Suprapubic skin (tissue), 4 donors: Measurements from ENCODE around the gene UBA7.

ENCODE experiments used
- POLR2A ChIP-seq, 2 donors: fragments of 450-650 bp; IDR thresholded peaks; one replicate each; pipeline ENCODE4 v1.6.1; 2017; ENCODE audit warnings: antibody characterized with exemption in 2 of 2, mild to moderate bottlenecking in 2 of 2, moderate library complexity in 2 of 2
- POLR2AphosphoS5 ChIP-seq, 3 donors: sonication (generic); formaldehyde crosslinking; IDR thresholded peaks; one replicate each; pipeline ENCODE4 v1.6.1; 2017; ENCODE audit warnings: antibody characterized with exemption in 3 of 3
- TF ChIP-seq, protein P1 (sequence below), 2 donors: fragments of 200-600 bp in 1 of 2; fragments of 450-650 bp in 1 of 2; sonication (generic) in 1 of 2; IDR thresholded peaks; one replicate each; pipeline ENCODE4 v1.5.1; 2016 to 2019; ENCODE audit warnings: antibody characterized with exemption in 2 of 2, mild to moderate bottlenecking in 1 of 2, moderate library complexity in 1 of 2

DNA sequence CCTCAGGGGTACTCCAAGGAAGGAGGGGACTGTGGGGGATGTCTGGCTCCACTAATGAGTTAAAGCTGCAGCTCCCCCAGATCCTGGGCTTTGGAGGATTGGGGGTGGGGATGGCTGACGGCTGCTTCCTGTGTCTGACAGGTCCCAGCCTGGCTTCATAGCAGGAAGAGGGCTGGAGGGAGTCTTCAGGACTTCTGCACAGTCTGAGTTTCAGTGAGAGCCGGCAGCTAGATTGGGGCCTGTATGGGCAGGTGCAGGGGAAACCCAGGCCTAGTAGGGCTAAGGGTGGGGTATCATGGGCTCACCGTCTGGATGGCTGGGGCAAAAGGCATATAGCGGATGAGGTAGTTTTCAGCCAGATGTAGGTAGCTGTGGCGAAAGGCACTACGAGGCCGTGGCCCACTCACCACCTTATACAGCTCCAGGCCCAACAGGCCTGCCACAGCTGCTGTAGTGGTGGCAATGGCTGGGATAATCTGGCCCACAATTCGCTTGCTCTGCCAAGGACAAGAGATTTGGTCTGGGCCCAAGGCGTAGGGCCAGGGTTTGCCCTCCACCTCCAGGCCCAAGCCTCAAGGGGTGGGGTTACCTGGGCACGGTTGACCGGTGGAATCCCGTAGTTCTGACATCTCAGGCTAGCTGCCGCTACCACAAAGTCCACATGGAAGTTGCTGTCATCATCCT, 6.2 kb downstream of the UBA7 start:
- TF ChIP-seq, protein P1, sequence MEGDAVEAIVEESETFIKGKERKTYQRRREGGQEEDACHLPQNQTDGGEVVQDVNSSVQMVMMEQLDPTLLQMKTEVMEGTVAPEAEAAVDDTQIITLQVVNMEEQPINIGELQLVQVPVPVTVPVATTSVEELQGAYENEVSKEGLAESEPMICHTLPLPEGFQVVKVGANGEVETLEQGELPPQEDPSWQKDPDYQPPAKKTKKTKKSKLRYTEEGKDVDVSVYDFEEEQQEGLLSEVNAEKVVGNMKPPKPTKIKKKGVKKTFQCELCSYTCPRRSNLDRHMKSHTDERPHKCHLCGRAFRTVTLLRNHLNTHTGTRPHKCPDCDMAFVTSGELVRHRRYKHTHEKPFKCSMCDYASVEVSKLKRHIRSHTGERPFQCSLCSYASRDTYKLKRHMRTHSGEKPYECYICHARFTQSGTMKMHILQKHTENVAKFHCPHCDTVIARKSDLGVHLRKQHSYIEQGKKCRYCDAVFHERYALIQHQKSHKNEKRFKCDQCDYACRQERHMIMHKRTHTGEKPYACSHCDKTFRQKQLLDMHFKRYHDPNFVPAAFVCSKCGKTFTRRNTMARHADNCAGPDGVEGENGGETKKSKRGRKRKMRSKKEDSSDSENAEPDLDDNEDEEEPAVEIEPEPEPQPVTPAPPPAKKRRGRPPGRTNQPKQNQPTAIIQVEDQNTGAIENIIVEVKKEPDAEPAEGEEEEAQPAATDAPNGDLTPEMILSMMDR (IDR thresholded peaks at IDR 0.05), result no peak
- TF ChIP-seq POLR2AphosphoS5 (IDR thresholded peaks at IDR 0.05) (no peak), POLR2A (IDR thresholded peaks at IDR 0.05) (no peak)
